ENCODE results near the gene MFGE8. TPM values are rescaled to one million over a fixed set of nuclear protein-coding genes. Genes with fewer than 3 reads are reported as not detected.

The MFGE8 gene
- total RNA-seq, 1 donor from 2014 or later, result 513 TPM

DNA sequence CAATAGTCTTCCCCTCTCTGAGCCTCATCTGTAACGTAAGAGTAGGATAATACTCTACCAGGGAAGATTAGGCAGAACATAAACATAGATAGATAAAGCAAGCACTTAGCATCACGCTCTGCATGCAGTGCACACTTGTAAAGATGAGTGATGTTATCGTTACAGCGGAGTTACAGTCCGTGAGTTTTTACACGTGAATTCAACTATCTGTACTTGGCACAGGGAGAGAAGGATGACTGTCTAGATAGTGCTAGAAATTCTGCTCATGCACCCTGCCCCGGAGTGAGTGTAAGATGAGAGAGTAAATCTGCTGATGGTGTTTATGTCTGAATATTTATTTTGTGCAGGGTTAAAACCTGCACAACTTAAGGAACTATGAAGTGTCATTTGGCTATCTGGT, 53.6 kb downstream of the MFGE8 start:
- no peak overlapping the region for H3K27ac ChIP-seq

DNA sequence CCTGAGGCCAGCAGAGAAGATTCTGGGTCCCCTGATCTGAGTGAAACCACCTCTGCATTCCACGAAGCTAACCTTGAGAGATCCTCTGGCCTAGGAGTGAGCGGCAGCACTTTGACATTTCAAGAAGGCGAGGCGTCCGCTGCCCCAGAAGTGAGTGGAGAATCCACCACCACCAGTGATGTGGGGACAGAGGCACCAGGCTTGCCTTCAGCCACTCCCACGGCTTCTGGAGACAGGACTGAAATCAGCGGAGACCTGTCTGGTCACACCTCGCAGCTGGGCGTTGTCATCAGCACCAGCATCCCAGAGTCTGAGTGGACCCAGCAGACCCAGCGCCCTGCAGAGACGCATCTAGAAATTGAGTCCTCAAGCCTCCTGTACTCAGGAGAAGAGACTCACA, 54.2 kb downstream of the MFGE8 start:
- intact Hi-C loops (cut with DNase I), result no loop called here
- Histone ChIP-seq H3K9me3 (no peaks in the 10 kb centered on the region), H3K4me3 (no peak overlapping the region), H3K36me3 (no peaks in the 10 kb centered on the region), H3K27ac (no peak overlapping the region), H3K27me3 (no peaks in the 10 kb centered on the region), H3K4me1 (no peaks in the 10 kb centered on the region)
- no peak for DNase-seq (ENCODE audit: extremely low spot score in 2 of 2)
- no peak for TF ChIP-seq POLR2A (IDR thresholded peaks at IDR 0.05)
- no peak for TF ChIP-seq POLR2AphosphoS5 (IDR thresholded peaks at IDR 0.05; ENCODE audit: insufficient read depth in 1 of 2, low read depth in 1 of 2)
- TF ChIP-seq, protein P1, sequence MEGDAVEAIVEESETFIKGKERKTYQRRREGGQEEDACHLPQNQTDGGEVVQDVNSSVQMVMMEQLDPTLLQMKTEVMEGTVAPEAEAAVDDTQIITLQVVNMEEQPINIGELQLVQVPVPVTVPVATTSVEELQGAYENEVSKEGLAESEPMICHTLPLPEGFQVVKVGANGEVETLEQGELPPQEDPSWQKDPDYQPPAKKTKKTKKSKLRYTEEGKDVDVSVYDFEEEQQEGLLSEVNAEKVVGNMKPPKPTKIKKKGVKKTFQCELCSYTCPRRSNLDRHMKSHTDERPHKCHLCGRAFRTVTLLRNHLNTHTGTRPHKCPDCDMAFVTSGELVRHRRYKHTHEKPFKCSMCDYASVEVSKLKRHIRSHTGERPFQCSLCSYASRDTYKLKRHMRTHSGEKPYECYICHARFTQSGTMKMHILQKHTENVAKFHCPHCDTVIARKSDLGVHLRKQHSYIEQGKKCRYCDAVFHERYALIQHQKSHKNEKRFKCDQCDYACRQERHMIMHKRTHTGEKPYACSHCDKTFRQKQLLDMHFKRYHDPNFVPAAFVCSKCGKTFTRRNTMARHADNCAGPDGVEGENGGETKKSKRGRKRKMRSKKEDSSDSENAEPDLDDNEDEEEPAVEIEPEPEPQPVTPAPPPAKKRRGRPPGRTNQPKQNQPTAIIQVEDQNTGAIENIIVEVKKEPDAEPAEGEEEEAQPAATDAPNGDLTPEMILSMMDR (IDR thresholded peaks at IDR 0.05), result no peak

More for the DNA sequence above, 53.6 kb downstream of the MFGE8 start:
- Histone ChIP-seq H3K9me3 (no peaks in the 10 kb centered on the region), H3K36me3 (no peaks in the 10 kb centered on the region), H3K4me1 (no peaks in the 10 kb centered on the region), H3K27me3 (no peaks in the 10 kb centered on the region), H3K4me3 (no peak overlapping the region)
- intact Hi-C loops (cut with DNase I), result no loop called here
- DNase-seq (ENCODE audit: extremely low spot score in 2 of 2), result no peak
- TF ChIP-seq POLR2AphosphoS5 (IDR thresholded peaks at IDR 0.05; ENCODE audit: insufficient read depth in 1 of 2, low read depth in 1 of 2), result no peak
- TF ChIP-seq, protein P1 (IDR thresholded peaks at IDR 0.05), result no peak
- TF ChIP-seq POLR2A (IDR thresholded peaks at IDR 0.05), result no peak

DNA sequence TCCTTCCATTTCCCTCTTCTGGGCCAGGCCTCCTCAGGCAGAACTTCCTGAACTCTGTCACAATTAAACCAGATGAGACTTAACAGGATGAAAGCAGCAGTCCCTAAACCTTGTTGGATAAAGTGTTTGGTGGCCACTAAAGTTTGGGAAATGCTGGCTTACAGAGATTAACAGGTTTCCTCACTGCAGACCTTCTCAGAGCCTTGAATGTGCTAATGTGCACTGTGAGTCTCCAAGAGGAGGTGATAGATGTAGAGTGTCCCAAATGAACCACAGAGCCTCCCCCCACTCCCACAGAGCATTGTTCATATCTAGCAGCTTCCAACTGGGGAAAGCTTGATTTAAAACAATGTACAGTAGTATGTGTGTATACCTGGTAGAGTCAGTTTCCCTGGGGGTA, 60.7 kb downstream of the MFGE8 start:
- no peaks in the 10 kb centered on the region for H3K4me1 ChIP-seq
- no peaks in the 10 kb centered on the region for H3K36me3 ChIP-seq
- H3K4me3 ChIP-seq, result no peak overlapping the region
- no peaks in the 10 kb centered on the region for H3K27me3 ChIP-seq
- no peak for DNase-seq (ENCODE audit: extremely low spot score in 2 of 2)
- TF ChIP-seq, protein P1 (IDR thresholded peaks at IDR 0.05), result no peak
- no peak for TF ChIP-seq POLR2A (IDR thresholded peaks at IDR 0.05)
- H3K27ac ChIP-seq, result no peak overlapping the region
- H3K9me3 ChIP-seq, result no peaks in the 10 kb centered on the region
- intact Hi-C loops (cut with DNase I), result no loop called here

DNA sequence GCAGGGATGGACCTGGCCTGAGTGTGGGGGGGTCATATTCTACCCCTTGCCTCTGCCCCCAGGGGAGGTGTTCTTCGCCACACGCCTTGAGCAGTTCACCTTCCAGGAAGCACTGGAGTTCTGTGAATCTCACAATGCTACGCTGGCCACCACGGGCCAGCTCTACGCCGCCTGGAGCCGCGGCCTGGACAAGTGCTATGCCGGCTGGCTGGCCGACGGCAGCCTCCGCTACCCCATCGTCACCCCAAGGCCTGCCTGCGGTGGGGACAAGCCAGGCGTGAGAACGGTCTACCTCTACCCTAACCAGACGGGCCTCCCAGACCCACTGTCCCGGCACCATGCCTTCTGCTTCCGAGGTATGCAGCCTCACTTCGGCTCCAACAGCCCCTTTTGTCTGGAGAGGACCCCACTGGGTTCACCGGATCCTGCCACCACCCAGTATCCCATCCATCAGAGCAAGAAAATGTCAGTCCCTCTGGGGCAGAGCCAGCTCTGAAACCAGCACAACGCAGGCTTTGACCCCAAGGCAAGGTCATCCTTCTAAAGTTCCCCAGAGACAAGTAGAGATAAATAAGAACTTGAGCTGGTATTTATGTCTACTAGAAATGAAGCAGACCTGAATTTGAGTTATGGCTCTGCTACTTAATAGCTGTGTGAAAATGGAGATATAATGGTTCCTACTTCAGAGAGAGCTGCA, 63.7 kb downstream of the MFGE8 start:
- H3K4me3 ChIP-seq, result no peak overlapping the region
- no peaks in the 10 kb centered on the region for H3K9me3 ChIP-seq
- intact Hi-C loops (cut with DNase I), result no loop called here
- DNase-seq (ENCODE audit: extremely low spot score in 2 of 2), result no peak
- no peak for TF ChIP-seq POLR2A (IDR thresholded peaks at IDR 0.05)
- TF ChIP-seq, protein P1 (IDR thresholded peaks at IDR 0.05), result no peak
- TF ChIP-seq POLR2AphosphoS5 (IDR thresholded peaks at IDR 0.05; ENCODE audit: insufficient read depth in 1 of 2, low read depth in 1 of 2), result no peak
- H3K36me3 ChIP-seq, result no peaks in the 10 kb centered on the region
- no peaks in the 10 kb centered on the region for H3K4me1 ChIP-seq
- no peak overlapping the region for H3K27ac ChIP-seq
- no peaks in the 10 kb centered on the region for H3K27me3 ChIP-seq

Other genes with a start within 250 kb of the MFGE8 start
- gene ACAN, start 109.9 kb downstream of the MFGE8 start, total RNA-seq, result 2.0 TPM
- gene HAPLN3, start 17.8 kb downstream of the MFGE8 start, total RNA-seq, result 16.9 TPM
- 33.6 TPM for gene ABHD2, start 175.1 kb upstream of the MFGE8 start, total RNA-seq